Stomach (tissue), 4 donors: ENCODE data around the gene TM4SF4.

ENCODE experiments used
- POLR2A ChIP-seq, 4 donors: fragments of 450-650 bp; IDR thresholded peaks; one replicate each; pipeline ENCODE4 v1.6.1; 2016; ENCODE audit warnings: antibody characterized with exemption in 4 of 4, control low read depth in 2 of 4, mild to moderate bottlenecking in 1 of 4, moderate library complexity in 1 of 4
- POLR2AphosphoS5 ChIP-seq, 3 donors: sonication (generic); formaldehyde crosslinking; IDR thresholded peaks; one replicate each; pipeline ENCODE4 v1.6.1; 2016; ENCODE audit warnings: antibody characterized with exemption in 3 of 3
- TF ChIP-seq, protein P1 (sequence below), 7 experiments: fragments of 450-650 bp in 4 of 7; fragments of 200-600 bp in 3 of 7; sonication (generic) in 3 of 7; IDR thresholded peaks; one replicate each; pipeline ENCODE4 v1.5.1; 2016 to 2019; ENCODE audit warnings: antibody characterized with exemption in 7 of 7, control low read depth in 2 of 7, mild to moderate bottlenecking in 1 of 7

- TF ChIP-seq, protein P1, sequence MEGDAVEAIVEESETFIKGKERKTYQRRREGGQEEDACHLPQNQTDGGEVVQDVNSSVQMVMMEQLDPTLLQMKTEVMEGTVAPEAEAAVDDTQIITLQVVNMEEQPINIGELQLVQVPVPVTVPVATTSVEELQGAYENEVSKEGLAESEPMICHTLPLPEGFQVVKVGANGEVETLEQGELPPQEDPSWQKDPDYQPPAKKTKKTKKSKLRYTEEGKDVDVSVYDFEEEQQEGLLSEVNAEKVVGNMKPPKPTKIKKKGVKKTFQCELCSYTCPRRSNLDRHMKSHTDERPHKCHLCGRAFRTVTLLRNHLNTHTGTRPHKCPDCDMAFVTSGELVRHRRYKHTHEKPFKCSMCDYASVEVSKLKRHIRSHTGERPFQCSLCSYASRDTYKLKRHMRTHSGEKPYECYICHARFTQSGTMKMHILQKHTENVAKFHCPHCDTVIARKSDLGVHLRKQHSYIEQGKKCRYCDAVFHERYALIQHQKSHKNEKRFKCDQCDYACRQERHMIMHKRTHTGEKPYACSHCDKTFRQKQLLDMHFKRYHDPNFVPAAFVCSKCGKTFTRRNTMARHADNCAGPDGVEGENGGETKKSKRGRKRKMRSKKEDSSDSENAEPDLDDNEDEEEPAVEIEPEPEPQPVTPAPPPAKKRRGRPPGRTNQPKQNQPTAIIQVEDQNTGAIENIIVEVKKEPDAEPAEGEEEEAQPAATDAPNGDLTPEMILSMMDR (IDR thresholded peaks at IDR 0.05) = no peak
- TF ChIP-seq POLR2AphosphoS5 (IDR thresholded peaks at IDR 0.05) (no peak), POLR2A (IDR thresholded peaks at IDR 0.05) (no peak)
Observed at GRCh38 chr3:149514471-149514870, 40.0 kb downstream of the TM4SF4 start.
